LoVo (cell line): Measurements from ENCODE around the gene BPIFA1.

Source experiments
- DNase-seq: peaks from one replicate; pipeline ENCODE4 v3.0.0-alpha.2; 2016; ENCODE audit warnings: low spot score

Gene BPIFA1

GRCh38 chr20:33277471-33278441, 42.0 kb downstream of the BPIFA1 start:
- peak; percentile 16 for DNase-seq

- no peak for DNase-seq
Measured at GRCh38 chr20:33278700-33279099, 42.9 kb downstream of the BPIFA1 start.

- DNase-seq = no peak
Measured at GRCh38 chr20:33279261-33279910, 43.6 kb downstream of the BPIFA1 start.

GRCh38 chr20:33280000-33280680, 44.3 kb downstream of the BPIFA1 start:
- no peak for DNase-seq

DNA sequence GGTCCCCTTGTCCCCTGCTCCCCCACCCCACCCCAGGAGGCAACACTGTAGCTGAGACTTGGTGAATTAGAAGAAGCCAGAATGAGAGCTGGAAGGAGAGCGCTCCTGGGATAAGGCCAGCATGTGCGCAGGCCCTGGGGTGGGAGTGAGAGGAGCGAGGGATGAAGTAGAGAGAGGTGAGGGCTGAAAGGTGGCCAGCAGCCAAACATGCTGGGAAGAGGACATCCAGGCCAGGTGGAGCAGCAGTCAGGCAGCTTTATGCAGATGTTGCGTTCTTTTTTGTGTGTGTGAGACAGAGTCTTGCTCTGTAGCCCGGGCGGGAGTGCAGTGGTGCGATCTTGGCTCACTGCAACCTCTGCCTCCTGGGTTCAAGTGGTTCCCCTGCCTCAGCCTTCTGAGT, 45.0 kb downstream of the BPIFA1 start:
- no peak for DNase-seq

- DNase-seq = no peak
Measured at GRCh38 chr20:33281550-33282146, 45.9 kb downstream of the BPIFA1 start.

- no peak for DNase-seq
Measured at GRCh38 chr20:33282196-33282934, 46.6 kb downstream of the BPIFA1 start.

DNA sequence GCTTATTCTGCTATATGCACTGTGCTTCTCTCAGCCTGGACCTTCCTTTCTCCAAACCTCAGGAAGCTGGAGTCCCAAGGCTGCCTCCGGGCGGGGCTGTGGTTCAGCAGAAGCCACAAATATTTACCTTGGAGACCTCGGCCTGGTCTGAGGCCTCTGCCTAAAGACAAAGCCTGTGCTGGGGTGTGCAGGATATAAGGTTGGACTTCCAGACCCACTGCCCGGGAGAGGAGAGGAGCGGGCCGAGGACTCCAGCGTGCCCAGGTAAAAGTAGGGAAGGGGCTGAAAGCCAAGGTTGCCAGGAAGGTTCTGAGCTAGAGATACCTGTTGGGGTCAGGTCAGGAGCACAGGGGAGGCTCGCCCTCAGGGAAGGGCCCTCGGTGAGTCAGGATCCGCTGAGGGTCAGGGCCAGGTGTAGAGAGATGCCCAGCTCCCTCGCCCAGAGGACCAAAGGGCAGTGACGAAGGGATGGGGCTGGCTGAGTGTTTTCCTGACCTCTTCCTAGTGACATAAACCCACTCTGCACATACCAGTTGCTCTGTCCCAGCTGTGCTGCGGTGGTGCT, 47.3 kb downstream of the BPIFA1 start, which contains the start of gene BPIFB1:
TSS of gene BPIFB1 (plus strand) at position 224 of the 565 bp plus-strand sequence. CDS start 2,860 bp downstream, outside the sequence.
- no peak for DNase-seq

- no peak for DNase-seq
Measured at GRCh38 chr20:33284284-33284683, 48.5 kb downstream of the BPIFA1 start.

DNA sequence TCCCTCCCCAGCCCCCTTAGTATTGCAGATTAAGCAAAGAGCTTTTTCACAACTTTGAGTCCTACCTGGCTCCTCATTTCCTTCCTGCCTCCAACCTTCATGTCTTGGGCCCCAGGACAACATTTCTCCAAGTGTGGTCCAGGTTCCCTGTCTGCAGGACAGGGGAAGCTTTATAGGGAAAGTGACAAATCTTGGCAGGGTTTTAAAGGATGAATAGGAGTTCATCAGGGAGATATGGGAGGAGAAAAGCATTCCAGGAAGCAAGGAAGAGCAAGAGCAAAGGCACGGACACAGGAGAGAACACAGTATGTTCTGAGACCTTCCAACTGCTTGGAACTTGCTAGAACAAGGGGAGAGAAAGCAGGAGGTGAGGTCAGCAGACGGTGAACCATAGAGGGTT, 49.1 kb downstream of the BPIFA1 start:
- DNase-seq = no peak

DNA sequence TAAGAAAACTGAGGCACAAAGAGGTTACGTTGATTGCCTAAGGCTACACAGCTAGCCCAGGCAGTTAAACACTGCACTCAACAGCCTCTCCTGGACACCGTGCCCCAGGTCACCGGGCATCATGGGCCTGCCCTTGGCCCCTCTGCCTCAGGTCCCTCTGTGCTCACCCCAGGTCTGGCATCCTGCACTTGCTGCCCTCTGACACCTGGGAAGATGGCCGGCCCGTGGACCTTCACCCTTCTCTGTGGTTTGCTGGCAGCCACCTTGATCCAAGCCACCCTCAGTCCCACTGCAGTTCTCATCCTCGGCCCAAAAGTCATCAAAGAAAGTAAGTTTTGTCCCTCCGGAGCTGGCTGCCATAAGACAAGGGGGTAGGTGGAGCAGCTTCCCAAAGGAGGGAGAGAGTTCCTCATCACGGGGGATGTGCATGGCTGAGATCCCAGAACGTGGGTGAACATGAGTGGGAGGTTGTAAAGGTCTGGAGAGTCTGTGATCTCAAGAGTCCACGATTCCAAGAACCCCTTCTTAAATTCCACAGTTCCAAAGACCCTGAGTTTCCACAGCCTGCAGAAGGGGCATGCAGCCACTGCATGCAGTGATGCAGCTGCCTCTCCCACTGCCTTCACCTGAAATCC, 50.2 kb downstream of the BPIFA1 start:
- DNase-seq = no peak

- DNase-seq = no peak
Measured at GRCh38 chr20:33287884-33288283, 52.1 kb downstream of the BPIFA1 start.

- no peak for DNase-seq
Measured at GRCh38 chr20:33290852-33291251, 55.1 kb downstream of the BPIFA1 start.

GRCh38 chr20:33291416-33291815, 55.6 kb downstream of the BPIFA1 start:
- no peak for DNase-seq

DNA sequence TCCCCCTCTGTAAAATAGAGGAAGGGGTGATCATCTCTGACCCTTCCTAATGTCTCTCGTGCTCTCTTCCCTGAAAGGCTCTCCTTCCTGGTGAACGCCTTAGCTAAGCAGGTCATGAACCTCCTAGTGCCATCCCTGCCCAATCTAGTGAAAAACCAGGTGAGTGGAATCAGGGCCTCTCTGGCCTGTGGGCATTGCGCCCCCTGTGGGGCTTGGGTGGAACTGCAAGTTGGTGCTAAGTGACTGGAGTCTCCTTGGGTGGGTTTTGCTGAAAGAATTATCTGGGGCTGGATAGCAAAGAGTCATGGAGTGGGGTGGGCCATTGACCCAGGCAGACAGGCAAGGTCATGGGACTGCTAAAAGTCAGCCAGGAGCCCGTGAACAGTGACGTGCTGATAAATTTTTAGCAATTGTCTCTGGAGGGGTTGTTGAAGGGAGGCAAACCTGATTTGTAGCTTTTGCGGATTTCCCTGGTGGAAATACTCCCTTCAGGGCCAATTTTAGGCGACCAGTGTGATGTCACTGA, 56.1 kb downstream of the BPIFA1 start:
- peak; percentile 34 for DNase-seq
